Fibroblast of pulmonary artery (primary cell): ENCODE measurements around the gene SLC25A26.

Experiments used
- DNase-seq: peaks from one replicate; pipeline ENCODE4 v3.0.0-alpha.2; 2010; ENCODE audit warnings: low read depth
- H3K4me3 ChIP-seq: replicated peaks from 2 replicates; pipeline ENCODE4 v1.5.1; 2011; ENCODE audit warnings: low read depth, mild to moderate bottlenecking, control low read depth, low read length, moderate library complexity
- CTCF ChIP-seq: IDR thresholded peaks from 2 replicates; pipeline ENCODE4 v1.5.1; 2011; ENCODE audit warnings: mild to moderate bottlenecking, control low read depth, low read length, inconsistent platforms; ENCODE audit errors: missing control alignments

Gene SLC25A26

GRCh38 chr3:66383023-66383422 is 162.2 kb downstream of the SLC25A26 start:
- no peak for TF ChIP-seq CTCF
- no peak overlapping the region for H3K4me3 ChIP-seq
- no peak for DNase-seq

- H3K4me3 ChIP-seq: no peak overlapping the region
- DNase-seq: no peak
- no peak for TF ChIP-seq CTCF
These were observed 163.4 kb downstream of the SLC25A26 start for GRCh38 chr3:66383998-66384745.

- DNase-seq: no peak
- no peak for TF ChIP-seq CTCF
- H3K4me3 ChIP-seq: no peak overlapping the region
These were observed 164.3 kb downstream of the SLC25A26 start for GRCh38 chr3:66385066-66385465.

GRCh38 chr3:66386011-66386924 is 165.5 kb downstream of the SLC25A26 start:
- H3K4me3 ChIP-seq: no peak overlapping the region
- TF ChIP-seq CTCF: no peak
- no peak for DNase-seq

GRCh38 chr3:66386925-66387650 is 166.3 kb downstream of the SLC25A26 start:
- TF ChIP-seq CTCF: no peak
- no peak overlapping the region for H3K4me3 ChIP-seq
- DNase-seq: no peak

- no peak for DNase-seq
- no peak overlapping the region for H3K4me3 ChIP-seq
- TF ChIP-seq CTCF: no peak
These were observed 169.2 kb downstream of the SLC25A26 start for GRCh38 chr3:66390013-66390412.
